MM.1S (cell line): ENCODE results near the gene DIPK1B.

ENCODE experiments used
- CTCF ChIP-seq: fragments of 300-600 bp; sonication (generic); IDR thresholded peaks from 2 replicates; pipeline ENCODE4 v1.5.1; 2016; ENCODE audit warnings: antibody characterized with exemption, low read length, mixed read lengths
- EZH2 ChIP-seq: fragments of 300-600 bp; sonication (generic); optimal IDR thresholded peaks from 2 replicates; pipeline ENCODE3; 2017; ENCODE audit warnings: low read depth, mild to moderate bottlenecking, antibody characterized with exemption, low read length, mixed read lengths
- EZH2phosphoT487 ChIP-seq: fragments of 300-600 bp; sonication (generic); IDR thresholded peaks from 2 replicates; pipeline ENCODE4 v1.6.1; 2018; ENCODE audit warnings: antibody characterized with exemption, low read length

GRCh38 chr9:136665111-136665703 is 47.2 kb upstream of the DIPK1B start:
- TF ChIP-seq CTCF (no peak), EZH2 (no peak), EZH2phosphoT487 (no peak)
